Left hindlimb (tissue), 1 donor: ENCODE results near the gene LIPC.

Source experiments
- DNase-seq: peaks from one replicate; pipeline ENCODE4 v3.0.0-alpha.2; 2018

The LIPC gene

GRCh38 chr15:58559904-58560588, 128.3 kb downstream of the LIPC start:
- DNase-seq: no peak

DNA sequence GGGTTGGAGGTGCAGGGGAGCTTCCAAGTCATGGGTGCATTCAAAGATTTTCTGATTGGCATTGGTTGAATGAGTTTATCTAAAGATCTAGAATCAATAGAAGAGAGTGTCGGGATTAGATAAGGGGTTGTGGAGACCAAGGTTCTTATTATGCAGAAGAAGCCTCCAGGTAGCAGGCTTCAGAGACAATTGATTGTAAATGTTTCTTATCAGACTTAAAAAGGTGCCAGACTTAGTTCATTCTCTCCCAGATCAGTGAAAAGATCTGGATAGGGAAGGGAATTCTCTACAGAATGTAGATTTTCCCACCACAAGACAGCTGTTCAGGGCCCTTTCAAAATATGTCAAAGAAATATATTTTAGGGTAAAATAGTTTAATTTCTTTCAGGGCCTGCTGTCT, 129.5 kb downstream of the LIPC start:
- DNase-seq: no peak

GRCh38 chr15:58562135-58562534, 130.3 kb downstream of the LIPC start:
- DNase-seq: no peak

DNA sequence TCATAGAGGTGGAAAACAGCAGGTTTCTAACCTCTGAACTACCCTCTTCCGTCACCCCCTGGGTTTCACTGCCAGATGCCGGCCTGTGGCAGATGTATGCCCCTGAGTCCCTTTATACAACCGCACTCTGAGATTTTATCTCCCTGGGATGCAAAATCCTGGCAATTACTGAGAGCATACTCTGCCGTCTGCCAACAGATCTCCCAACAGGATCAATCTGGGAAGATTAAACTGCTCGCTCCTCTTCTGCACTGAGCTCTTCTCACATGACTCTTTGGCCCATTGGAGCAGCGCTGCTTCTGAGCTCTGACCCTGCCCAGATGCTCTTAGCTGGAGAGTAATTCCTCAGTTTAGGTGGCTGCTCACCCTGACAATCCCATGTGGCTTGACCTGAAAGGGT, 133.2 kb downstream of the LIPC start:
- DNase-seq: no peak

- no peak for DNase-seq
Observed at GRCh38 chr15:58565619-58566018, 133.8 kb downstream of the LIPC start.

GRCh38 chr15:58566029-58566428, 134.2 kb downstream of the LIPC start:
- DNase-seq: no peak

DNA sequence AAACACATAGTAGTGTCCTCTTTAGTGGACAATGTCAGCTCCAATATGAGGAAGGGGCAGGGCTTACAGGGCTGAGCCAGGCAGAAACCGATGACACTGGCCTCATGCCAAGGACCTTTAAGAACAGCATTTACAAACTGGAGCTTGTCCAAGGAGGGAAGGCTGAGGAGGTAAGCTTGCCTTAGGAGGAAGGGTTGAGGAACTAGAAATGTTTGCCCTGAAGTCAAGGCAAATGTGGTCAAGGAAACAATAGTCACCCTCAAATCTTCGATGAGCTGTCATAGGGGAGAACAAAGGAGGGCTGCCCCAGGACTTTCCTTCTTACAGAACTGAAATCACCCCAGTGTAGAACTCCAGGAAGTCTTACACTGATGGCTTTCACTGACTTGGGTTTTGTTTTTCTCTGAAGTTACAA, 136.4 kb downstream of the LIPC start:
- DNase-seq: no peak

DNA sequence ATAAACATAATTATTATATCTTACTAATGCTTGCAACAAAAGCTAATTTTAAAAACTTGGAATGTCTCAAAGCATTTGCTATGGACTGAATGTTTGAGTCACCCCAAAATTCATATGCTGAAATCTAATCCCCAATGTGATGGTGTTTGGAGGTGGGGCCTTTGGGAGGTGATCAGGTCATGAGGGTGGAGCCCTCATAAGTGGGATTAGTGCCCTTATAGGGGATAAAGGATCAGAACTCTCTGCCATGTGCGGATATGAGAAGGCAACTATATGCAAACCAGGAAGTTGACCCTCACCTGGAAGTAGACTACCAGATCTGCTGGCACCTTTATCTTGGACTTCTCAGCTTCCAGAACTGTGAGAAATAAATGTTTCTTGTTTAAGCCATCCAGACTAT, 137.7 kb downstream of the LIPC start:
- DNase-seq: no peak

DNA sequence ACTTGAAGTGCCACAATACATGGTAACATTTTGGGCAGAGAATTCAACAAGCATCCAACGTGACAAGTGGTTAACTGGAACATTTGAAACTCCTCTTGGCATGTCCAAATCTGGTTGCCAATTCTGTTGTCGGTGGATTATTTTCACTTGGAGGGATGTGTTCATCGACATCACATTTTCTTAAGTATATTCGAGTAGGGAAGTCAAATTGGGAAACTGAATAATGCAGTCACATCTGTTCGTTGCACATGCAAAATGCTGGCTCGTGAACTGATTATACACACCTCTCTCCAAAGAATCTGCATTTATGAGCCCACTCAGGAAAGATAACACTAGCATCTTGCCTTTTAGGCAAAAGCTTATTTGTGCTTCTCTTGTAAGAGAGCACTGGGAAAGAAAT, 139.7 kb downstream of the LIPC start:
- DNase-seq: no peak

DNA sequence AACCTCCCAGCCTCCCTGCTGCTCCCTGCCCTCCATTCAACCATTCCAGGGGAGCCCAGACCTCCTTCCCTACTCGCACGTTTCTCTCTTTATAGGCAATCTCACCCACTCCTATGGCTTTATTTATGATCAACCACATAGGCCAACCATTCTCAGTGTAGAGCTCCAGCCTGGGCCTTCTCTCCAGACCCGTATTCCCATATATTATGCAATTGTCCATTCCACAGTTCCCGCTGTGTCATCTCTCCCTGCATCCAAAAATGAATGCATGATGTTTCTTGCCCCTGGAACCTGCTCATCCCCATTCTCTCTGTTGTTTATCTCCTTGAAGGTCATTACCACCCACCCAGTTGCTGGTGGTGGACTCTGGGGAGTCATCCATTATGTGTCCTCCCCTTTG, 140.7 kb downstream of the LIPC start:
- no peak for DNase-seq

- no peak for DNase-seq
Observed at GRCh38 chr15:58573270-58573669, 141.5 kb downstream of the LIPC start.

DNA sequence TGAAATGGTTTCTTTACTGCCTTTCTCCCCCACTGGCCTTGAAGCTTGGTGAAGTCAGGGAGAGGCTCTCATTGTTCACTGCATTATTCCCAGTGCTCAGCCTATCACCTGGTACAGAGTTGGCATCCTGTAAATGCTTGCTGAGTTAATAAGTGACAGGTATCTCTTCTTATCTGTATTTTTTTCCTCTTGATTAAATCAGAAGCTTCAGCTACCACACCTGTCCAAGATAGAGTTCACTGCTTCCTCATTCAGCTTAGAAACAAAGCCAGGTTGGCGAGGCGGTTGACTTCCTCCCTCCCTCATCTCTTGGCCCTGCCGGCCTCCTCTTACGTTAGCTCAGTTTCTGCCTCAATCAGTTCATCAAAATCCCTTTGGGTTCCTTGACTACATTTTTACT, 142.8 kb downstream of the LIPC start:
- no peak for DNase-seq

- DNase-seq: no peak
Observed at GRCh38 chr15:58575045-58575786, 143.4 kb downstream of the LIPC start.

DNA sequence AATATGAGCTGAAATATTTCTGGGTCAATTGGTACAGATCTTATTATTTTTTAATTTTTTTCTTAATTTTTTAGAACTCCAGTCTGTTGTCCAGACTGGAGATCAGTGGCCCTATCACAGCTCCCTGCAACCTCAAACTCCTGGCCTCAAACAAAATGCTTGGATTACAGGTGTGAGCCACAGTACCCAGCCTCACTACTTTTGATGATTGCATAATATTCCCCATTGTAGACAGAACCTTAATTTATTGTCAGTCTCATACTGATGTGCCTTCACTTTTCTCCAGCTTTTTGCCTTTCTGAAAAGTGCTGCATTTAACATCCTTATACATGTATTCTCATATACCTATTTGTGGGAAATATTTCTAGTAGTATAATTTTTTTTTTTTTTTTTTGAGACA, 144.9 kb downstream of the LIPC start:
- DNase-seq: no peak

DNA sequence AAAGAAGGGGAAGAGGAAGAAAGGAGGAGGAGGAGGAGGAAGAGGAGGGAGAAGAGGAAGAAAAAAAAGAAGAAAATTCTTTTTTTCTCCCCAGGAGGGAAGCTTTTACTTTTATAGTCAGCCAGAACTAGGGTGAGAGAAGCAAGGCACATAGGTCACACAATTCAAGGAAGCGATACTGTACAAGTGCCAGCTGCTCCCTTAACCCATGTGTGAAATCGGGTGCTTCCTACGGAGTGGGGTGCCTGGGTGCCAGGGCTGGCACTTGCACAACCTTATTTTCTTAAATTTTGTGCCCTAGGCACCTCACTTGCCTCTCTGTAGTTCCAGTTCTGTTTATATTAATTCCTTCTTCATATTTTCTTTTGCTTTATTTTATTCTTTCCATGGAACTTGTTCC, 150.4 kb downstream of the LIPC start:
- DNase-seq: no peak

DNA sequence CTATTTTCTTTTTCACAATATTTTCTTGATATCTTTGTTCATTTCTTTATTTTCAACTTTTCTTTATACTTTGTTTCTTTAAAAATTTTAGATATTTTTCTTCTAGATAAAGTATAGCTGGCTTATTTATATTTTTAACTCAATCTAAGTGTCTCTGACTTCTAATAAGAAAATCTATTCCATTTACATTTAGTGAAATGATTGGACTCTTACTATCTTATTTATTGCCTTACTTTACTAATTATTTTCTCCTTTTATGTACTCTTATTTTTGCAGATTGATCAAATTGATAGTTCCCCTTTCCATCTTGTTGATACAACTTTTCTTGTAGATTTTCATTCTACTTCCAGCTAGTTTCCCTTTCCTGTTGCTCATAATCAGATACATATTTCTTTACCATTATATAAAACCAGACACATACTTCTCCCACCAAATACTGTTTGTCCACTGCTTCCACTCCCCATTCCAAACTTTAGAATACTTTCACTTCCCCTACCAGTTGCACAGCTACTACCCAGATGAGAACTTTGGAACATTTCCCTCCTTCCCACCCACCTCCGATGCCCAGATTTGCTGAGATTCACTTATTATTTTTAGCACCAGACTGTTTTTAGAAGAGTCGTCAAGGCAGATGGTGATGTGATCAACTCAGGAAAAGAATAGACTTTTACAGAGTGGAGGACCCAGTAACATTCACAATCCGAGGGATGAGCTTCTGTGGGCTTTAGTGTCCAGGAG, 151.5 kb downstream of the LIPC start:
- no peak for DNase-seq

- DNase-seq: no peak
Observed at GRCh38 chr15:58584789-58585461, 153.1 kb downstream of the LIPC start.

DNA sequence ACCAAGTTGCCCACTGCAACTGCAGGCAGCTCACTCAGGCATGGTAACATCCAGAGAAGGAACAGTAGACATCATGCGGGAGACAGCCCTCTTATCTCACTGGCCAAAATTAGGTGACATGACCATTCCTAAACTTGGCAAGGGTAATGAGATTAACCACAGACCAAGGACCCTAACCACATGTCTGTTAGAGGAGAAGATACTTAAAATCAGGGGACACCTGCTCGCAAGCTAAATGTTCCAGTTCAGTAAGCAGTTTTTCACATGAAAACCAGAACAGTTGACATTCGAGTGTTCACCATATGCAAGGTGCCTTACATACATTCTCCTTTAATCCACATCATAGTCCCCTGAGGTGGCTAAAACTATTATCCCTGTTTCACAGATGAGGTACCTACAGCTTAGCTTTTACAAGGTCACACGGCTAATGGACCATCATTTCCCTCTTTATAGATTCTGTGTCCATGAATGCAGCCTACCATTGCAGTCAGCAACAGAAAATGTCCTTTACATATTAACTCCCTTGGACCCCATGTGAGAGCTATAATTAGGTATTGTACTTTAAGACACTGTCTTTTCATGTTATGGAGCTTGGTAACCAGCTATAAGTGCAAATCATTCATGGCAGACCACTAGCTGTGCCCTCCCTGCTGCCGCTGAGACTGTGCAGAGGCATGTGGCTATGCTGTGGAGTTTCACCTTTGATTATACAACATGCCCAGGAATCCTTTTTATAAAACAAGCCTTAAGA, 154.1 kb downstream of the LIPC start:
- no peak for DNase-seq

- no peak for DNase-seq
Observed at GRCh38 chr15:58587486-58587885, 155.7 kb downstream of the LIPC start.

GRCh38 chr15:58588096-58588495, 156.3 kb downstream of the LIPC start:
- DNase-seq: no peak

GRCh38 chr15:58589047-58589446, 157.3 kb downstream of the LIPC start:
- no peak for DNase-seq

GRCh38 chr15:58590236-58590635, 158.4 kb downstream of the LIPC start:
- no peak for DNase-seq

- no peak for DNase-seq
Observed at GRCh38 chr15:58590926-58591325, 159.1 kb downstream of the LIPC start.
